GM12878 (cell line): ENCODE results near the gene HEG1. TPM values are rescaled to one million over a fixed set of nuclear protein-coding genes. Genes with fewer than 3 reads are reported as not detected.
A peak's percentile ranks its signal among the peaks of the same experiment; 100 is the strongest.

Experiments
- ATAC-seq: fragments of 200-7000 bp; cut with Tn5 transposase; 3 replicates; pipeline ENCODE4 v1.9.1; 2020; ENCODE audit warnings: mild to moderate bottlenecking, moderate library complexity
- BruUV-seq: library from RNA; stranded (reverse); fragments of 400-500 nt; replicated peaks from 2 replicates; lab custom pipeline; 2021; lab: Mats Ljungman, UMichigan
- CTCF ChIA-PET: fragments of 300-600 bp; sonication (Branson Sonifier 250); formaldehyde crosslinking; extraction: SDS; loops from one replicate; lab custom pipeline; 2021; ENCODE audit warnings: inconsistent platforms; lab: Yijun Ruan, JAX
- POLR2A ChIA-PET: fragments of 350-600 bp; formaldehyde crosslinking; extraction: SDS; loops from one replicate; lab custom pipeline; 2021; ENCODE audit warnings: inconsistent platforms; lab: Charles Lee
- RAD21 ChIA-PET: fragments of 300-600 bp; sonication (Branson Sonifier 250); formaldehyde crosslinking; loops from one replicate; lab custom pipeline; 2023; ENCODE audit warnings: antibody characterized with exemption; ENCODE audit not compliant: unreplicated experiment; lab: Charles Lee
- SMC1A ChIA-PET: fragments of 300-600 bp; sonication (Branson Sonifier 250); formaldehyde crosslinking; loops from one replicate; lab custom pipeline; 2023; ENCODE audit not compliant: unreplicated experiment, uncharacterized antibody; lab: Charles Lee
- DNase-seq: peaks from one replicate; pipeline ENCODE4 v3.0.0-alpha.2; 2011; ENCODE audit warnings: low read depth, low spot score
- FAIRE-seq: peaks from 3 replicates; lab custom pipeline; 2011; peaks lifted over from hg19 to GRCh38; lab: Jason Lieb, UNC
- H2AFZ ChIP-seq: 2 replicates; pipeline ENCODE4 v1.6.0; 2011; ENCODE audit warnings: low read depth, low read length, control low read depth; ENCODE audit not compliant: control insufficient read depth
- H3K27ac ChIP-seq: 2 replicates; pipeline ENCODE4 v1.5.1; 2011; ENCODE audit warnings: control low read depth; ENCODE audit not compliant: control insufficient read depth, insufficient read depth
- H3K27me3 ChIP-seq, 2 experiments: replicated peaks in 1 of 2; 2 replicates each; pipeline versions ENCODE4 v1.6.0 to v1.6.1; 2011; ENCODE audit warnings: low read length in 1 of 2; ENCODE audit not compliant: control insufficient read depth in 2 of 2, insufficient read depth in 2 of 2
- H3K36me3 ChIP-seq, 2 experiments: 2 replicates each; pipeline ENCODE4 v1.5.1; 2011; ENCODE audit warnings: low read length in 1 of 2; ENCODE audit not compliant: control insufficient read depth in 2 of 2, insufficient read depth in 2 of 2
- H3K4me1 ChIP-seq: 2 replicates; pipeline ENCODE4 v1.6.1; 2011; ENCODE audit warnings: mild to moderate bottlenecking, low read length, moderate library complexity, mixed read lengths; ENCODE audit not compliant: control insufficient read depth, insufficient read depth
- H3K4me2 ChIP-seq: 2 replicates; pipeline ENCODE4 v1.6.0; 2011; ENCODE audit warnings: control low read depth; ENCODE audit not compliant: control insufficient read depth, insufficient read depth
- H3K4me3 ChIP-seq: fragments of 200-600 bp; sonication (generic); 2 replicates; pipeline ENCODE4 v1.5.1; 2016
- H3K79me2 ChIP-seq: 2 replicates; pipeline ENCODE4 v1.6.0; 2011; ENCODE audit warnings: low read length; ENCODE audit not compliant: control insufficient read depth, insufficient read depth
- H3K9ac ChIP-seq: 2 replicates; pipeline ENCODE4 v1.8.0; 2011; ENCODE audit warnings: low read length, control low read depth, mixed read lengths; ENCODE audit not compliant: control insufficient read depth, insufficient read depth
- H3K9me3 ChIP-seq: replicated peaks from 3 replicates; pipeline ENCODE4 v1.5.1; 2011; ENCODE audit warnings: mild to moderate bottlenecking, low read length; ENCODE audit not compliant: control insufficient read depth, insufficient read depth
- H4K20me1 ChIP-seq: 2 replicates; pipeline ENCODE4 v1.6.0; 2011; ENCODE audit not compliant: control insufficient read depth, insufficient read depth
- CEBPB ChIP-seq, 2 experiments: fragments of 150-350 bp in 1 of 2; IDR thresholded peaks; 2 replicates each; pipeline ENCODE4 v1.6.1; 2012 to 2014; ENCODE audit warnings: low read depth in 2 of 2, low read length in 2 of 2, borderline replicate concordance in 1 of 2, inconsistent platforms in 1 of 2
- DPF2 ChIP-seq: fragments of 450-650 bp; IDR thresholded peaks from 2 replicates; pipeline ENCODE4 v1.6.1; 2017; ENCODE audit warnings: mild to moderate bottlenecking
- FOXK2 ChIP-seq: fragments of 450-650 bp; IDR thresholded peaks from 2 replicates; pipeline ENCODE4 v1.6.1; 2017; ENCODE audit warnings: mild to moderate bottlenecking, moderate library complexity
- JUNB ChIP-seq: IDR thresholded peaks from 2 replicates; pipeline ENCODE4 v1.6.1; 2016; ENCODE audit warnings: antibody characterized with exemption, mild to moderate bottlenecking
- KAT2A ChIP-seq: conservative IDR thresholded peaks from 2 replicates; pipeline ENCODE4 v1.6.1; 2011; ENCODE audit warnings: low read depth, low read length; ENCODE audit not compliant: control insufficient read depth
- MTA3 ChIP-seq: IDR thresholded peaks from 2 replicates; pipeline ENCODE4 v1.6.1; 2012; ENCODE audit warnings: low read length, inconsistent platforms, borderline replicate concordance
- NR2C1 ChIP-seq: fragments of 450-650 bp; IDR thresholded peaks from 2 replicates; pipeline ENCODE4 v1.6.1; 2017; ENCODE audit warnings: antibody characterized with exemption, mild to moderate bottlenecking, moderate library complexity
- POU2F2 ChIP-seq: IDR thresholded peaks from 3 replicates; pipeline ENCODE4 v1.6.1; 2011; ENCODE audit warnings: low read depth, mild to moderate bottlenecking, low read length, borderline replicate concordance
- RAD21 ChIP-seq: IDR thresholded peaks from 2 replicates; pipeline ENCODE4 v1.6.1; 2011; ENCODE audit warnings: mild to moderate bottlenecking, low read depth, low read length, moderate library complexity; ENCODE audit not compliant: insufficient read depth
- TAF1 ChIP-seq: IDR thresholded peaks from 2 replicates; pipeline ENCODE4 v1.6.1; 2011; ENCODE audit warnings: mild to moderate bottlenecking, low read depth, low read length, borderline replicate concordance
- TCF3 ChIP-seq: IDR thresholded peaks from 2 replicates; pipeline ENCODE4 v1.6.1; 2012; ENCODE audit warnings: low read depth, mild to moderate bottlenecking, low read length, borderline replicate concordance; ENCODE audit not compliant: insufficient read depth
- TCF7 ChIP-seq: IDR thresholded peaks from 2 replicates; pipeline ENCODE4 v1.6.1; 2014; ENCODE audit warnings: antibody characterized with exemption, borderline replicate concordance
- WGBS: methylation state at CpG from one replicate; pipeline ENCODE4 v1.1.6; 2016; ENCODE audit warnings: low lambda C conversion rate; ENCODE audit not compliant: insufficient replicate concordance, insufficient coverage; ENCODE audit errors: missing lambda C conversion rate; 5-methylcytosine and 5-hydroxymethylcytosine counted together
- in situ Hi-C: fragments of 300-500 bp; cut with MboI; formaldehyde crosslinking; loops from 9 replicates; pipeline ENCODE4 v1.14.3; 2018; ENCODE audit warnings: mixed read lengths
- intact Hi-C: fragments of 100-400 bp; cut with micrococcal nuclease; formaldehyde crosslinking; loops from one replicate; pipeline ENCODE4 v1.14.2; 2022; ENCODE audit not compliant: unreplicated experiment
- polyA plus RNA-seq, 11 experiments: library from polyadenylated mRNA; depleted of rRNA in 4 of 11; unstranded in 6 of 11; stranded (reverse) in 5 of 11; fragments of >200 nt; fragmentation: Nextera tagmentation in 4 of 11; fragmentation: Illumina TruSeq in 1 of 11; extraction: Ambion mirVana in 4 of 11; extraction: Trizol in 1 of 11; gene quantifications; 1 replicate in 1 of 11; 2 replicates in 10 of 11; pipeline versions ENCODE4 v1.2.1 to v1.2.3, GENCODE V29; 2011 to 2016; ENCODE audit warnings: inconsistent platforms in 2 of 11, missing spikeins in 2 of 11, low read depth in 1 of 11
- total RNA-seq, 4 experiments: library from RNA; depleted of rRNA in 3 of 4; stranded (reverse); fragments of >200 nt in 3 of 4; fragmentation: Illumina TruSeq in 1 of 4; extraction: Trizol in 1 of 4; gene quantifications; 2 replicates each; pipeline versions ENCODE4 v1.2.1 to v1.2.3, GENCODE V29; 2013 to 2021

HEG1 gene
- total and polyA plus RNA-seq, 10 of the 15 experiments (the other 5 are each of a cell fraction or from before 2014, with no cell fraction given): 2.2 to 32.1 (median 7.6) TPM

- CTCF ChIA-PET: interaction anchor here (0.6 to 1.3 kb wide), 3 partner anchors 27 to 54 kb away, joined by 3 read pairs; no protein-coding TSS in a partner anchor
These were observed 90.4 kb downstream of the HEG1 start for GRCh38 chr3:124965413-124965812.

GRCh38 chr3:124964387-124964786 lies 91.4 kb downstream of the HEG1 start:
- Histone ChIP-seq H2AFZ (no peak overlapping the region), H3K27me3 (no peaks in the 10 kb centered on the region), H3K4me1 (no peaks in the 10 kb centered on the region), H3K9ac (no peak overlapping the region), H3K4me2 (no peak overlapping the region), H3K27ac (no peak overlapping the region), H3K36me3 (peaks cover under 1 to 10% of the 10 kb centered on the region in 2 experiments; a peak in 3 of 4 replicates), H3K79me2 (no peaks in the 10 kb centered on the region), H3K9me3 (no peaks in the 10 kb centered on the region), H3K4me3 (no peak overlapping the region), H4K20me1 (no peaks in the 10 kb centered on the region)
- intact Hi-C loops: no loop called here
- TF ChIP-seq RAD21: no peak
- no peak for TF ChIP-seq DPF2
- peak; percentile 79 for TF ChIP-seq TCF7
- in situ Hi-C loops: no loop called here
- ChIA-PET RAD21 (interaction anchor here (1.2 kb wide), 1 partner anchor 31 kb away, joined by 4 read pairs; no protein-coding TSS in a partner anchor), POLR2A (no interaction called here), CTCF (interaction anchor here (1.0 kb wide), 1 partner anchor 30 kb away, joined by 3 read pairs; the partner anchor contains the start of gene MUC13), SMC1A (interaction anchor here (0.9 to 2.9 kb wide), 6 partner anchors 9 to 469 kb away, joined by 3 to 18 read pairs (median 8); partner anchors contain the start of gene MUC13)
- WGBS: 70% methylated on average over 4 of the region's 4 CpGs
- ATAC-seq (peak; percentile 80), DNase-seq (no peak), FAIRE-seq (no peak)
- no TSS peak for BruUV-seq

More at GRCh38 chr3:124965413-124965812, 90.4 kb downstream of the HEG1 start:
- H2AFZ ChIP-seq: no peak overlapping the region
- H3K4me3 ChIP-seq: no peak overlapping the region
- DNase-seq: peak; percentile 8
- peak; percentile 54 for ATAC-seq
- no TSS peak for BruUV-seq
- no peak overlapping the region for H3K9ac ChIP-seq
- H3K36me3 ChIP-seq: peaks cover 2 to 15% of the 10 kb centered on the region in 2 experiments
- no peak for TF ChIP-seq POU2F2
- TF ChIP-seq FOXK2: no peak
- TF ChIP-seq NR2C1: no peak
- TF ChIP-seq JUNB: 0 out of 2 replicates have a peak, but pooled peaks have one; percentile 25
- TF ChIP-seq KAT2A: no peak
- no peak for TF ChIP-seq CEBPB (IDR thresholded peaks at IDR 0.05; ENCODE audit: borderline replicate concordance in 1 of 2, low read depth in 2 of 2, low read length in 2 of 2)
- no peak for TF ChIP-seq TCF3
- TF ChIP-seq MTA3: no peak
- no peak for TF ChIP-seq TAF1
- in situ Hi-C loops (no loop called here), intact Hi-C loops (no loop called here)
- ChIA-PET SMC1A (interaction anchor here (1.7 to 2.9 kb wide), 4 partner anchors 13 to 38 kb away, joined by 8 to 18 read pairs (median 8); partner anchors contain the start of gene MUC13), RAD21 (no interaction called here), POLR2A (interaction anchor here (0.7 kb wide), 1 partner anchor 87 kb away, joined by 3 read pairs; no protein-coding TSS in a partner anchor)
- H3K27me3 ChIP-seq: no peaks in the 10 kb centered on the region
- no peak for FAIRE-seq
- H3K4me1 ChIP-seq: no peaks in the 10 kb centered on the region
- no peak overlapping the region for H3K4me2 ChIP-seq
- H3K79me2 ChIP-seq: no peaks in the 10 kb centered on the region
- H3K9me3 ChIP-seq: no peaks in the 10 kb centered on the region
- H4K20me1 ChIP-seq: no peaks in the 10 kb centered on the region
- H3K27ac ChIP-seq: no peak overlapping the region
- 47% methylated on average over 1 of the region's 1 CpG for WGBS
